ENCODE results near the gene IFIT1B.
A peak's percentile ranks its signal among the peaks of the same experiment; 100 is the strongest.
"Not testable (repeated sequence)": the region's sequence is repeated elsewhere in the genome, so short reads cannot be mapped to it uniquely, and the experiment has no call there.

Gene IFIT1B, protein sequence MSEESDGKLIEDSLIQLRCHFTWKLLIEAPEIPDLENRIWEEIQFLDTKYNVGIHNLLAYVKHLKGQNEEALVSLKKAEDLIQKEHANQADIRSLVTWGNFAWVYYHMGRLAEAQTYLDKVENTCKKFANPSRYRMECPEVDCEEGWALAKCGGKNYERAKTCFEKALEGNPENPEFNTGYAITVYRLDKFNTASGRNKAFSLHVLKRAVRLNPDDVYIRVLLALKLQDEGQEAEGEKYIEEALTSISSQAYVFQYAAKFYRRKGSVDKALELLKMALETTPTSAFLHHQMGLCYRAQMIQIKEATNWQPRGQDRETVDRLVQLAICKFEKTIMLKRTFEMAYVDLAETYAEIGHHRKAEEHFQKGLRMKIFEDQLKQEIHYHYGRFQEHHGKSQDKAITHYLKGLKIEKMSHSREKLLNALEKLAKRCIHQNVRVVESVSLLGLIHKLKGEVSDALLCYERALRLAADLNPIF

DNA sequence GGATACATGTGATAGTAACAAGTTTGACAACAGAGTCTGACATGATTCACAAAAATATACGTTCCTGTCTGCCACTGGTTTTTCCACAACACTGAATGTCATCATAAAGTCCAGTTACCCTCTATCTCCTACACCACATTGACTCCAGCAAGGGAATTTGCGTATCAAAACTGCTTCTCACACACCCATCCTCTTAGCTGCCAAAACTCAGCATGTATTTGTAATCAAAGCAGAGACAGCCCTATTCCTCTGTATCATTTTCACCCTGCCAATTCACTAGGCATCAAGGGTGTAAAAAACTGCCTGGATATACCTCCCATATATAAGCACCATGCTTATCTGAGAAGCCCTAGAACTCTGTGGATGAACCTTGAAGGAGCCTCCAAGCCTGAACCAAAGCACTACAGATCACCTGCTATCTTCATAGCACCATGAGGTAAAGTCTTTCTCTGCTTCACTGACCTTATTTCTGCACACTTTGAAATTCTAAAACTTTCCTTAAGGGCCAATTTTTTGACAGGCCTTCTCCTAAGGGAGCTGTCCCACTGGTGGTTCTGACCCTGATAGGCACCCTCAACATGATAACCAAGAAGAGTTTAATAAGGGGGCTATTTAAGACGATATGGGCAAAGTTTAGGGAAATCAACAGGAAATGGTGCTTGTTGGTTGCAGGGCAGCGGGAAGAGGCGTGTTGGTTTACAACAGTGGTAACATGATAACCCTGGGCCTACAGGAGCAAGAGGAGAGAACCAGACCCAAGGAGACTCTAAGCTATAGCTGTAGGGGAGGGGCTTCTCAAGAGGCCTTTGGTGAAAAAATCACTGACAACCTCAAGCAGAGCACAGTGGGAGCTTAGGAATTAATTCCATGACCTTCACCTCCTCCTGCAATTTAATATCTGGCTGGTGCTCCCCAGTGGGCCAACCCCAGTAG is at the start of gene IFIT1B:
Gene IFIT1B, plus strand, starts transcription at position 352 of the 933 bp plus-strand sequence. Its CDS starts 80 bp downstream, at position 432.
- DNase-seq = no peak

DNA sequence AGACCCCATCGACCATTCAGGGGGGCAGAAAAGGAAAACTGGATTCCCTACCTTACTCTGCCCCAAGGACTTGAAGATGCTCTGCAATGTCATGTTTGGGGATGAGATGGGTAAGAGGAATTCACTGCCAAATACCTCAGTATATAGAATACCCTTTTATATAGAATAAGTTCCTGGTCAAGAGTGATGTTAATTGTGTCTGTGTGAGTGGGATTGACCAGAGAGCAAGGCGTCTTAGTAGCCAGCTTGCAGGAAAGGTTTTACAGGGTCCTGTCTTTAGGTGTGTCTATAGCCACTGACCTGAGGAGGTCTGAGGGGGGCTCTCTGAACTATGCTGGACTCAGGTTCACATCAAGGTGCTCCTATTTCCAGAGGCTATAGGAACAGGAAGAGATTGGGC is 48.7 kb upstream of the IFIT1B start:
- no peak for DNase-seq

DNA sequence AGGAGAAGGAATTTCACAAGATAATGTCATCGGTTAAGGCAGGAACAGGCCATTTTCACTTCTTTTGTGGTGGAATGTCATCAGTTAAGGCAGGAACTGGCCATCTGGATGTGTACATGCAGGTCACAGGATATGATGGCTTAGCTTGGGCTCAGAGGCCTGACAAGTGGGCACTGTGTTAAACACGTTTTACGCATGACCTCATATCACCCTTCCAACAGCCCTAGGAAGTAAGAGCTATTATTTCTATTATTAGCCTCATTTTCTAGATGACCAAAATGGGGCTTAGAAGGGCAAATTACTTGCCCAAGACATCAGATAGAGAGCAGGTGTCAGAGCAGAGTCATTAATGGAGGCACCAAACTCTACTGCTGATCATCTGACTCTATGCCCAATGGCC is 47.8 kb upstream of the IFIT1B start:
- not testable (repeated sequence) for DNase-seq

DNA sequence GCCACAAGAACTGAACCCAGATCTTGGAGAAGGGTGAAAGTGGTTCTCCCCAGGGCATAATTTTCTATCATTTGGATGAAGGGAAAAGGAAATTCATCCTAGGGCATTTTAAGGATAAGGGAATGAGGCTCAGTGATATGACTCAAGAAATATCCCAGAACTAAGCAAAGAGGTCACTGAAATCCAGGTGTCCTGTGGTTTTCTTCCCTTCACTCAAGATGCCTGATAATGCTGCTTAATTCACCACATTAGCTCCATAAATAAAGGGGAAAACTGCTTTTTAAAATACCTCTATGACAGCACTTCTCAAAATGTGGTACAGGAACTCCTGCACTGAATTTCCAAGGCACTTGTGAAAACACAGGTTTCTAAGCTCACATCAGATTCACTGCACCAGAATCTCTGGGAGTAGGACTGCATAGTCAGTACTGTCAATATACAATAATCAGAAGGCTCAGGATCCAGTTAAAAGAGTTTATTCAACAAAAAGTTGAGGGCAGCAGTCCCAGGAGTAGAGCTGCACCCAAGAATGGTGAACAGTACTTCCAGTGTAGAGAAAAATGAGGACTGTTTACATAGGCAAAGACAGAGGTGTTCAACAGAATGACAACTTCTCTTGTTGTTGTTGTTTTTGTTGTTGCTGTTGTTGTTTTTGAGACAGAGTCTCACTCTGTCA is 47.2 kb upstream of the IFIT1B start:
- DNase-seq = no peak

DNA sequence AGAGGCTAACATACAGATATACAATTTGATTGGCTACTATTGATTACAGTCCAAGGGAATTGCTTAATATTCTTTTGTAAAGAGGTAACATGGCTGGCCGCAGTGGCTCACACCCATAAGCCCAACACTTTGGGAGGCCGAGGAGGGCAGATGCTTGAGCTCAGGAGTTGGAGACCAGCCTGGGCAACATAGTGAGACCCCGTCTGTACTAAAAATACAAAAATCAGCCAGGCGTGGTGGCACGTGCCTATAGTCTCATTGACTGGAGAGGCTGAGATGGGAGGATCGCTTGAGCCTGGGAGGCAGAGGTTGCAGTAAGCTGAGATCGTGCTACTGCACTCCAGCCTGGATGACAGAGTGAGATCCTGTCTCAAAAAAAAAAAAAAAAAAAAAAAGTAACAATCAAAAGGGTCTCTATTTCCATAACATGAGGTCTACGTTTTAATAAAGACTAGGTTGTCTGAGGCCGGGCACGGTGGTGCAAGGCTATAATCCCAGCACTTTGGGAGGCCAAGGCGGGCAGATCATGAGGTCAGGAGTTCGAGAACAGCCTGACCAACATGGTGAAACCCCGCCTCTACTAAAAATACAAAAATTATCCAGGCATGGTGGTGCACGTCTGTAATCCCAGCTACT is 46.3 kb upstream of the IFIT1B start:
- DNase-seq = not testable (repeated sequence)

DNA sequence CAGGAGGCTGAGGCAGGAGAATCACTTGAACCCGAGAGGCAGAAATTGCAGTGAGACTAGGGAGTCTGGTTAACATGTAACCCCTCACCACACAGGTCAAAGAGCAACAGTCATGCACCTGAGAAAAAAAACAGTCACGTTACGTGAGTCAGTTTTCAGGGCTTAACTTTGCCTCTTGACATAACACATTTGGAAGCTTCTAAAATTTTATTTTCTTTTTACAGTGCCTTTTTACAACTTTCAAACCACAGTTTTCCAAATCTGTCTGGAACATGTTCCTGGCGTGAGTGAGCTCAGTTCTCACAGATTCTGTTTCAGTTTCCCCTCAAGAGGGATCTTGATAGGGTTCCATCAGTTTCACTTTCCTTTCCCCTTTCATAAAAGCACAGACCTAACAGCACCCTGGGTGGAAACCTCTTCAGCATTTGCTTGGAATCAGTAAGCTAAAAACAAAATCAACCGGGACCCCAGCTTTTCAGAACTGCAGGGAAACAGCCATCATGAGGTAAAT is 45.7 kb upstream of the IFIT1B start:
- no peak for DNase-seq

DNA sequence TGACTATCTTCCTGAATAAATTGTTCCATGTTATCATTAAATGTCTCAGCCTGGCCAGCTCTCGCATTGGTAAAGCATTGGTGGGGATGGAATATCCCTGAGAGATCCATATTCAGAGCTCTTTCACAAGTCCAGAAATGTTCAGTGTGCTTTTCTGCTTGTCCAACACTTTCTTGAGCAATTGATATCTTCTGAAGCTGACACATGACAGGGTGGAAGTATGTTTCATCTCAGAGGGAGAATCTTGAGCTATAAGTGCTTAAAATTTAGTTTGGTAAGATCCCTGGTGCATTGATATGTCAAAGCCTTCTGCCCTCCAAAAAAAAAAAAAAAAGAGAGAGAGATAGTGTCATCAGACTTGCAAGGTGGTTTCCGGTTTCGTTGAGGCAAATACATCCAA is 42.6 kb upstream of the IFIT1B start:
- DNase-seq = no peak

DNA sequence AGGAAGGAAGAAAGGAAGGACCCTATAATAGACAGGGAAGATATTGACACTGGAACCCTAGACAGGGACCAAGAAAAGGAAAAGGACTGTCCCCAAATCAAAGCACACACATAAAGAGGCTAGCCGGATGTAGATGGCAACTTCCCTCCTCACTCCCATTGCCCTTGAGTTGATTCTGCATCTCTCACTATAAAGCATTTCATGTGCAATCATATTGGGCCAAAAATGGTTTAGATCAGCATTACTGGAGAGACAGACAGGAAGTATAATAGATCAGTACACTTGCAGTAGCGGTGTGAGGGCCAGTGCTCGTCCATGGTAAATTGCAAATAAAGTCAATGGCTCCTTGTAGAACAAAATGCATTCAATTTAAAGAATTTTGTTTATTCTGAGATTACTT is 41.6 kb upstream of the IFIT1B start:
- no peak for DNase-seq

DNA sequence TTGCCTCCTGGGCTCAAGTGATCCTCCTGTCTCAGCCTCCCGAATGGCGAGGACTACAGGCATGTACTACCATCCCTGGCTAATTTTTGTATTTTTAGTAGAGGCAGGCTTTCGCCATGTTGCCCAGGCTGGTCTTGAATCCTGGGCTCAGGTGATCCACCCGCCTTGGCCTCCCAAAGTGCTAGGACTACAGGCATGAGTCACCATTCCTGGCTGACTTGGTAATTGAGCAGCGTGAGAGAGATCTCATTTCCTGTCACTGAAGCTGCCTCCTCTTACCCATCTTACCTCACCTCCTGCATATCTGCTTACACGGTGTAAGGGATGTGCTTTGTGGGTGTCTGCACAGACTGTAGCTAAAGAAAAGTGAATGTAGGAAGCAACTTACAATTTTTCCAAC is 40.4 kb upstream of the IFIT1B start:
- peak; percentile 69 for DNase-seq

DNA sequence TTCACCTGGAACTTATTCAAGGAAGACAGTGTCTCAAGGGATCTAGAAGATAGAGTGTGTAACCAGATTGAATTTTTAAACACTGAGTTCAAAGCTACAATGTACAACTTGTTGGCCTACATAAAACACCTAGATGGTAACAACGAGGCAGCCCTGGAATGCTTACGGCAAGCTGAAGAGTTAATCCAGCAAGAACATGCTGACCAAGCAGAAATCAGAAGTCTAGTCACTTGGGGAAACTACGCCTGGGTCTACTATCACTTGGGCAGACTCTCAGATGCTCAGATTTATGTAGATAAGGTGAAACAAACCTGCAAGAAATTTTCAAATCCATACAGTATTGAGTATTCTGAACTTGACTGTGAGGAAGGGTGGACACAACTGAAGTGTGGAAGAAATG is 39.1 kb upstream of the IFIT1B start:
- DNase-seq = no peak

DNA sequence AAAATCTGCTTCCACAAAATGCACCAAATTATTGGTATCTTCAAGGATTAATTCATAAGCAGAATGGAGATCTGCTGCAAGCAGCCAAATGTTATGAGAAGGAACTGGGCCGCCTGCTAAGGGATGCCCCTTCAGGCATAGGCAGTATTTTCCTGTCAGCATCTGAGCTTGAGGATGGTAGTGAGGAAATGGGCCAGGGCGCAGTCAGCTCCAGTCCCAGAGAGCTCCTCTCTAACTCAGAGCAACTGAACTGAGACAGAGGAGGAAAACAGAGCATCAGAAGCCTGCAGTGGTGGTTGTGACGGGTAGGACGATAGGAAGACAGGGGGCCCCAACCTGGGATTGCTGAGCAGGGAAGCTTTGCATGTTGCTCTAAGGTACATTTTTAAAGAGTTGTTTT is 38.0 kb upstream of the IFIT1B start:
- DNase-seq = no peak

DNA sequence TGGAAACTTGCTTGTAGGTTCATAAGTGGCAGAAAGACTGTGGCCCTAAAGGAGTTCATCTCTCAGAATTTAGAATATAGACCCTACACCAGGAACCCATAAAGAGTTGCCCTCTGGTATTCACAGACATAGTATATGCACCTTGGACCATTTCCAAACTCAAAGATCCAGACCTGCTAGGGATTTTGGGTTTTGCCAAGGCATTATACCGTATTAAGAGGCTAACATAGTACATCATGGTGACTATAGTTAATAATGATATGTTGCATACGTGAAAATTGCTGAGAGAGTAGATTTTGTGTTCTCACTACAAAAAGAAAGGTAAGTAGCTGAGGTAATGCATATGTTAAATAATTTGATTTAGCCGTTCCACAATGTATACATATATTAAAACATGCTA is 36.2 kb upstream of the IFIT1B start:
- no peak for DNase-seq

DNA sequence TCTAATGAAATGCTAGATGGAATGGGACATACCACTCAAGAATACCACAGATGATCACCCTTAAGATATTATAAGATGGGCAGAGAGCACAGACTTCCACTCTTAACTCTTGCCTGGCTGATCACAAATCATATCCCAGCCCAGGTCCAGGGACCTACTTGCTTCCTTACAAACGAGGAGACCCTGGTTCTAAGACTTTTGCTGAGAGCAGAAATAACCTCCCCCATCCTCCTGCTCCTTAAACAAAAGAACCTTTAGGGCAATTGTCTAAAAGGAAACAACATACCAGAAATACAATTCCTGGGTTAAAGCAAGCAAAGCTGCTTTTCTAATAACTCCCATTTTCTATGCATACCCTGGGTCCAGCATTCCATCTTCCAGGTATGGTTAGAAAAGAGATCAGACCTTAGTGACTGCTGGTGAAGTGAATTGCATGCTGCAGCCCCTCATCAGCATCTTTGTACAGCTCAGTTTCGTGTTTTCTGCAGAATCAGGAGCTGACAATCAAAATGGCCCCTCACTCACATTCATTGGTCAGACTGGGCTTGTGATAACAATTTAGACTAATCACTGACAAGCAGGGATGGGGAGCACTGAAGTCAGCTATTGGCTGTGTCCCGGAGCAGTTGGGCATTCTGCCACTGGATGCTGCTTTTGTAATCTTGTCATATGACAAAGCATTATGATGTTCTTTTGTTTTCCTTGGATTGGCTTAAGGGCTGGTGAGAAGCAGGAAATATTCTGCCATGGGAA is 35.5 kb upstream of the IFIT1B start:
- DNase-seq = peak; percentile 33

DNA sequence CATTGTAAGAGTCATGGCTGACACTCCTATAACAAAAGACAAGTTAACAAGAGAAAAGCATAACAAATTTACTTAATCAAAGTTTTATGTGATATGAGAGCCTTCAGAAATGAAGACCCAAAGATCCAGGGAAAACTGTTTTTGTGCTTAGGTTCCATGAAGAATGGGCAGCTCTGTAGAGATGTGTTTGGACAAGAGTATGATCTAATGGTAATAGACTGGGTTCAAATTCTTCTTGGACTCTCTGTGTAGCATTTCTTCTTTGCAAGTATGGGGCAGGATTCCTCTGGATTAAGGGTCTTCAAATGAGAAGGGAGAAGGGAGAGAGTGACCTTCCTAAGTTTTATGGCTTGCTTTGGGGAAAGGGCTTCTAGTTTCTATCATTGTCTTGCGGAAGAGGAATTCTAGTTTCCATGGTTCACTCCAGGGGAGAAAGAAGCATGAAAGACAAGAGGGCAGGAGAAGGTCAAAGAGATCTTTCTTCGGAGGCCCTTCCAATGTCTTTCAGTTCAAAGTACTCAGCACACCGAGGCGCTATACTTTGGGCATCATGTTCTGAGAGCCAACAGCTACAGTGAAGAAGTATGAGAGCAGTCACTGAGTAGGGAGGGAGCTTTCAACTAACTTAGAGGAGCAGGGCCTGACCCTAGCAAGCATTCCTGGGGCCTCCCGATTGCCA is 34.6 kb upstream of the IFIT1B start:
- DNase-seq = peak; percentile 28

DNA sequence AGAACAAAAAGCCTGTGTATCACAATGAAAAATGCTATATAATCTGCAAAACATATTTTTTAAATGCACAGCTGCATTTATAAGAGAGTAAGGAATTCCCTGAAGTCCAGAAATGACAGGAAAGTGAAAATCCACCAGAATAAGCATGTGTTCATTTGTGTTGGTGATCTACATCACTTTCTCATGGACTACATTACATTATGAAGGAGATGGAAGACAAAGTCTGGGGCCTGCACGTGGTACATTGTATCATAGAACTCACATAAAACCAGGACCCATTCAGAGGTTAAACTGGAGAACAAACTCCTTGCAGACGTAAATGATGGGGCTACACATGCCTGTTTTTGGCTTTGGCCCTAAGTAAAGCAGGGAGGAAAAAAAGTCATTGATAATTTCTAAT is 33.7 kb upstream of the IFIT1B start:
- no peak for DNase-seq

DNA sequence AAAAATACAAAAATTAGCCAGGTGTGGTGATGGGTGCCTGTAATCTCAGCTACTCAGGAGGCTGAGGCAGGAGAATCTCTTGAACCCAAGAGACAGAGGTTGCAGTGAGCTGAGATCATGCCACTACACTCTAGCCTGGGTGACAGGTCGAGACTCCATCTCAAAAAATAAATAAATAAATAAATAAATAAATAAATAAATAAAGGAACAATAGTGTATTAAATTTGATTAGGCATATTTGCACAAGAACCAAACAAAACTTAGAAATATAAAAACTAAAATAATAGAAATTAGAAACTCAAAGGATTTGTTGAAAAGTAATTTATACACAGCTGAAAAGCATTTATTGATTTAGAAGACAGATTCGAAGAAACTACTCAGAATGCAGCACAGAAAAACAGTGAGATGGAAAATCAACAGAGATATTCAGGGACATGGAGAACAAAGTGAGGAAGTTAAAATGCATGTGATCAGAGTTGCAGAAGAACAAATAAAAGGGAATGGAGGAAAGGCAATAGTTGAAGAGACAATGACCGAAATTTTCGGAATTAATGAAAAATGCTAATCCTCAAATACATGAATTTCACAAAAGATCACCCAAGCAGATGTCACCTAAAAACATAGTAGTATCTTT is 32.4 kb upstream of the IFIT1B start:
- DNase-seq = peak; percentile 19

DNA sequence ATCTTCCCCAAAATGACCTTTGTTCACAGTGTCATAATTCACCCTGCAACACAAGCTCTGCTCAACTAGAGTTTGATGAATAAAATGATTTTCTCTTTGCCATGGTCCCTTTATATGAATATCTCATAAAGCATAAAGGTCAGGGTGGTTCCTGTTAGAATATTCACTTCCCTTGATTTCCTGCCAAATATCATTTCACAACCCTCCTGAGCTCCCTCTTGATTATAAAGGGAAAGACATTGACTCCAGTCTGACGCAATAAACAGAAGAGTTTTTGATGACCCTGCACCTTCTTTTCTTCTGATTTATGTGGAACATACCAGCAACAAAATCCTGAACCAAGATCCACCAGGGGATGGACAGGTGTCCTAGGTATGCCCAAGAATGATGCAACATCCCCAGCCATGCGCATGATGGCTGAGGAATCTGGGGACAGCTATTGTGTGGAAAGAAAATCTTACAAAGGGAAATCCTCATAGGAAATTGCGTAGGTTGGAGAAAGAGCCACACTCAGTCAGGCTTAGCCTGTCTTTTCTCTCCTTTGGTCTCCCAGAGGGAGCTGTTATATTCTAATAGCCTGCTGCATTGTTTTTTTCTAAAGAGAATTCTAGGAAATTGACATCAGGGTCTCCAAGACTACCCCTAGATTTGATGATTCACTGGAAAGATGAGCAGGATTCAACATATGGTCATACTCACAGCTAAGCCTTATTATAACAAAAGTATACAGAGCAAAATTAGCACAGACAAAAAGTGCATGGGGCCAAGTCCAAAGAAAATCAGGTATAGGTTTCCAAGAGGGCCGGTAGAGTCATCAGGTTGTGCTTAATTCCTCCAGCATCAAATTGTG is 31.2 kb upstream of the IFIT1B start:
- DNase-seq = peak; percentile 26

DNA sequence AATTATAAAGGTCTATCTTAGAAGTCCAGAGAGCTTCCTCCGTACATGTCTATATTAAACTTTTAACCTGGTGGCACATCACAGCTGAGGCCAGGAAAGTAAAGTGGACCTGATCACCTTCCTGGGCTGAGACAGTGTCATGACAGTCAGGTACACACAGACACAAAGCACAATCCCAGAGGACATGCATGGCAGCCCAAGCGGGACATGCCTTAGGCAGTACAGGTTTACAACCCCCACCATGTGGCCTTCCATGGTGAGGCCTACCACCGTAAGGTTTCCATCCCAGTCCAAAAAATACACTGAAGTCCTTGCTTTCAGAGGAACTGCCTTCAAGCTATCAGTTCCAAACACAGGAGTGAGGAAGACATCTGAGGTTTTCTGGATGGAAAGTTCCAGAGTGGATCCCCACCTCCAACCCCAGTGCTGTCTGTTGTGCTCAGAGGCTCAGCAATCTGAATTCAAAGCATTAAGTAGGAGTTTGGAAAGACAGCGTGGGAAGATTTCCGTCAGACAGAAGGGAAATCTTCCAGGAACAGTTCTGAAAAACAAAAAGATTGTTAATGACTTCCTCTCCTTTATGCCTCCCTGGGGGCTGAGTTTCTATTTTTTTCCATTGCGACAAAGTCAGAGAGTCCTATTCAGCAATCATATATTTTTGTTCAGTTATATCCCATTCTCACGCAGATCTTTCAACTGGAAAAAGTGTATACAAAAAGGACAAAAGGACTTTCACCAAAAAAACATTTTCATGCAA is 30.0 kb upstream of the IFIT1B start:
- peak; percentile 50 for DNase-seq

DNA sequence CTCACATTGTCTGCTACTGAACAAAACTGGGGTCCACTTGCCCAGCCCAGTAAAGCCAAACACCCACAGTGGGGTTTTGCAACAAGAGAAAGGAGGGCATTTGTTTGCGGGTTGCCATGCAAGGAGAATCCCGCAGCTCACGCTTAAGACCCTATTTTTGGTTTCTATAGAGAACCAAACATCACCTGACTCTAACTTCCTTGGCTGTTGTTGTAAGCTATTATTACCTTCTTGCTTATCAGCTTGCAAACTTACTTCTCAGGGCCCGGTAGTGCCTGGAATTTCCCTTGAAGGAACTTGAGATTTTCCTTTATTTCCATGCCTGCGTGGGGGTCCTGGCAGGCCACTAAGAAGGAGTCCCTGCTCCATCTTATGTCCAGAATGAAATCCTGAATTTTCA is 29.4 kb upstream of the IFIT1B start:
- no peak for DNase-seq
